Measurements from ENCODE around the gene KAZN. TPM values are rescaled to one million over a fixed set of nuclear protein-coding genes. Genes with fewer than 3 reads are reported as not detected.

Gene KAZN
- total RNA-seq, 1 donor from 2014 or later, result 5.7 TPM

DNA sequence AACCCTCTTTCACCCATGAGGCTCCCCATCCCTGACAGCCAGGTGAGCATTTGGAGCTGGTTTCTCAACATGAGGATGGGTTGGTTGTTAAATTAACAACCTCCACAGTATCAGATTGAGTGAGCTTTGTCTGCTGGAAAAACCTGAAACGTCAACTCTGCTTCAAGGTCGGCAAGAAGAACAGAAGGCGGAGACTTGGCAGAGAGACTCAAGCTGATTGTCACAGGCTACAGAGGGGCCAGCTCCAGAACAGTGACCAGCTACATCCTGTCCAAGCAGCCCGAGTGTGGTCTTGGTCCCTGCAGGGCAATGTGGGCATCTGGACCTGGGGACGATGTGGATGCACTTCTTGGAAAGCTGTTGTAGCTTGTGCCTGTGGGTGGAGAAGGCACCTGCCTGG is 518.5 kb downstream of the KAZN start:
- no peak overlapping the region for H3K4me3 ChIP-seq (ENCODE audit: low read depth, low read length)
- no peak for TF ChIP-seq CTCF (conservative IDR thresholded peaks at IDR 0.05; ENCODE audit: low read depth, low read length)
- DNase-seq (ENCODE audit: low read depth), result no peak

DNA sequence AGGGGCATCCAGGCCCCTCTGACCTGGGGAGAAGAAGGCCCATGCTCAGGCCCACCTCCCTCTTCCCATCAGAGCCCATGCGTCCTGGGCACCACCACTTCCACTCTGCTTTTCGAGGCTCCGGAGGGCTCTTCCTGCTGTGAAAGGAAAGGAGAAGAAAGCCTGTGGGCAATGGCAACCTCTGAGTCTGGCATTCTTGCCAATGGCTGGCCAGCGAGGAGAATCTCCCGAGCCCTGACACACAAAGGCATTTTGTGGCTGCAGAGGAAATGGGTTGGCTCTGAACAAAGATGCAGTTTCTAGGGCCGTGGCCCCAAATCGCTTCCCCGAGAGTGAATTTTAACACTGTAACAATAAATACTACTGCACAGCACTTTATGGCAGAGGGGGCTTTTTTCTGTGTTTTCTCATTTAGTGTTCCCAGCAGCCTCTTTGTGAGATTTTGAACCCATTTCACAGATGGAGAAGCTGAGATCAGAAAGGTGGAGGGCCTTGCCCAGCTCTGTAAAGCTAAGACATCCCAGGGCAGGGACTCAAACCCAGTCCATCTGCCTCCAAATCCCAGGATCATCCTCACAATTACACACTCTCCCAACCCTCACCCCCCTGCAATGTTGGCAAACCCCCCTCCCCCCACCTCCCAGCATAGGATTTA is 519.3 kb downstream of the KAZN start:
- TF ChIP-seq CTCF (conservative IDR thresholded peaks at IDR 0.05; ENCODE audit: low read depth, low read length), result no peak
- H3K4me3 ChIP-seq (ENCODE audit: low read depth, low read length), result no peak overlapping the region
- DNase-seq (ENCODE audit: low read depth), result no peak

DNA sequence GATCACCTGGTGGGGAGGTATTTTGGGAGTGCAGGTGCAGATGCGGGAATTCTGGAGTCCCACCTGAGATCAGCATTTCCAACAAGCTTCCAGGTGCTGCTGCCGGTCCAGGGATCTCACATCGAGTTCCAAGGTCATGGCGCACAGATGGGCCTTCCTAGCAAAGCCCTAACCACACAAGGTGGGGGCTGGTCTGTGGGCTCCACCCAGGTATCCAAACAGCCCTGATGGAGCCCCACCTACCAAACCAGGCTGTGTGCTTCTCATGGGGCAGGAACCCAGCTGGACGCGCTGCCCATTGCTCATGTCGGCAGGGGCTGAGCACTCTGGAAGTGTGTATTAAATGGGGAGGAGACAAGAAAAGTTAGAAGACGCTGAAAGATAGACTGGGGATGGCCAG is 520.1 kb downstream of the KAZN start:
- H3K4me3 ChIP-seq (ENCODE audit: low read depth, low read length), result no peak overlapping the region
- TF ChIP-seq CTCF (conservative IDR thresholded peaks at IDR 0.05; ENCODE audit: low read depth, low read length), result no peak
- no peak for DNase-seq (ENCODE audit: low read depth)

GRCh38 chr1:15120251-15120945 is 521.9 kb downstream of the KAZN start:
- no peak overlapping the region for H3K4me3 ChIP-seq (ENCODE audit: low read depth, low read length)
- no peak for TF ChIP-seq CTCF (conservative IDR thresholded peaks at IDR 0.05; ENCODE audit: low read depth, low read length)
- DNase-seq (ENCODE audit: low read depth), result no peak

DNA sequence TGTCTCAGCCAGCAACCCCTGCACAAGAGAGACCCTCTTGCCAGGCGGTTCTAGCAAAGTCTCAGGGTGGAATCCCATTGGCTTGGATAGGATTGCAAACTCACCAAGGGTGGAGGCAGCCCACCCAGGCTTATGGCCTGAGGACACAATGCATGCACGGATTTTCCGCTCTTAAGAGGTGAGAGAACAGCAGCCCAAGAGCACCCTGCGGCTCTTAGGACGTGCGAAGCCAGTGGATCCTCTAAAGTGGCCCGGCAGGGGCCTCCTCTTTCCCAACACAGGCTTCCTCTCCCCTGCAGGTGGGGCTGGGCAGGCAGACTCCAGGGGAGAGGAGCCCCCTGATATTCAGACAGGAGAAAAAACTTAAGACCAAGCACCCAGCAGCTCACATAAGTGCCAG is 523.8 kb downstream of the KAZN start:
- no peak overlapping the region for H3K4me3 ChIP-seq (ENCODE audit: low read depth, low read length)
- no peak for DNase-seq (ENCODE audit: low read depth)
- no peak for TF ChIP-seq CTCF (conservative IDR thresholded peaks at IDR 0.05; ENCODE audit: low read depth, low read length)

GRCh38 chr1:15123270-15123669 is 524.8 kb downstream of the KAZN start:
- no peak for DNase-seq (ENCODE audit: low read depth)
- no peak overlapping the region for H3K4me3 ChIP-seq (ENCODE audit: low read depth, low read length)

More at GRCh38 chr1:15123270-15123669, 524.8 kb downstream of the KAZN start:
- TF ChIP-seq CTCF (conservative IDR thresholded peaks at IDR 0.05; ENCODE audit: low read depth, low read length), result no peak

Data from epithelial cell of proximal tubule (primary cell).